K562 (cell line): ENCODE data around the gene TEX53. TPM values are rescaled to one million over a fixed set of nuclear protein-coding genes. Genes with fewer than 3 reads are reported as not detected.

Experiments used
- ATAC-seq: fragments of 200-7000 bp; cut with Tn5 transposase; 3 replicates; pipeline ENCODE4 v1.9.1; 2020; ENCODE audit warnings: moderate library complexity
- BruUV-seq: library from RNA; stranded (reverse); fragments of 400-500 nt; replicated peaks from 2 replicates; lab custom pipeline; 2021; lab: Mats Ljungman, UMichigan
- CTCF ChIA-PET: fragments of 300-600 bp; formaldehyde crosslinking; extraction: SDS; loops from one replicate; lab custom pipeline; 2021; ENCODE audit warnings: low intra/inter-chr PET ratio; lab: Yijun Ruan, JAX
- POLR2A ChIA-PET: fragments of 300-600, 350-650 bp; sonication (Branson Sonifier 250); formaldehyde crosslinking; extraction: SDS; loops from one replicate; lab custom pipeline; 2021; ENCODE audit warnings: antibody characterized with exemption, inconsistent platforms; lab: Yijun Ruan, JAX
- DNase-seq, 4 experiments: peaks; one replicate each; pipeline versions ENCODE4 v3.0.0 to v3.0.0-alpha.2; 2011 to 2018; ENCODE audit warnings: low spot score in 3 of 4, mixed read lengths in 3 of 4; ENCODE audit errors: extremely low read depth in 1 of 4
- FAIRE-seq: peaks from 2 replicates; lab custom pipeline; 2011; peaks lifted over from hg19 to GRCh38; lab: Jason Lieb, UNC
- H2AFZ ChIP-seq: 2 replicates; pipeline ENCODE4 v1.6.0; 2011; ENCODE audit warnings: low read depth, low read length, control low read depth, inconsistent platforms
- H3K27ac ChIP-seq: fragments of 200-600 bp; 3 replicates; pipeline ENCODE4 v1.8.0; 2011; ENCODE audit warnings: low read depth, mild to moderate bottlenecking, control low read depth, inconsistent platforms, low read length, moderate library complexity, mixed read lengths; ENCODE audit errors: extremely low read depth
- H3K27me3 ChIP-seq, 2 experiments: fragments of 300-600 bp in 1 of 2; 2 replicates in 1 of 2; 3 replicates in 1 of 2; pipeline versions ENCODE4 v1.6.0 to v1.8.0; 2011; ENCODE audit warnings: inconsistent platforms in 2 of 2, low read length in 2 of 2, mild to moderate bottlenecking in 1 of 2, mixed read lengths in 1 of 2, moderate library complexity in 1 of 2; ENCODE audit not compliant: control insufficient read depth in 2 of 2, insufficient read depth in 2 of 2
- H3K36me3 ChIP-seq: fragments of 300-600 bp; 3 replicates; pipeline ENCODE4 v1.8.0; 2011; ENCODE audit warnings: mild to moderate bottlenecking, low read length, inconsistent platforms; ENCODE audit not compliant: control insufficient read depth, insufficient read depth
- H3K4me1 ChIP-seq, 2 experiments: fragments of 200-600 bp in 1 of 2; replicated peaks in 1 of 2; 2 replicates in 1 of 2; 3 replicates in 1 of 2; pipeline versions ENCODE4 v1.5.1 to v1.8.0; 2011; ENCODE audit warnings: inconsistent platforms in 2 of 2, low read length in 2 of 2, mild to moderate bottlenecking in 1 of 2, mixed read lengths in 1 of 2, moderate library complexity in 1 of 2; ENCODE audit not compliant: control insufficient read depth in 2 of 2, insufficient read depth in 2 of 2
- H3K4me2 ChIP-seq: 2 replicates; pipeline ENCODE4 v1.6.1; 2011; ENCODE audit warnings: low read length, control low read depth, inconsistent platforms, mixed read lengths; ENCODE audit not compliant: insufficient read depth
- H3K4me3 ChIP-seq: fragments of 200-600 bp; sonication (generic), shearing (Covaris generic); 2 replicates; pipeline ENCODE4 v1.5.1; 2016; ENCODE audit warnings: control low read depth, inconsistent platforms
- H3K79me2 ChIP-seq: fragments of 200-600 bp; 3 replicates; pipeline ENCODE4 v1.8.0; 2011; ENCODE audit warnings: low read length, inconsistent platforms; ENCODE audit not compliant: control insufficient read depth, insufficient read depth
- H3K9ac ChIP-seq, 2 experiments: 2 replicates each; pipeline versions ENCODE4 v1.6.0 to v1.6.1; 2011; ENCODE audit warnings: low read depth in 2 of 2, low read length in 2 of 2, control low read depth in 1 of 2, inconsistent platforms in 1 of 2, mild to moderate bottlenecking in 1 of 2, mixed read lengths in 1 of 2; ENCODE audit not compliant: insufficient read depth in 1 of 2
- H3K9me1 ChIP-seq: one replicate; pipeline ENCODE4 v1.6.0; 2011; ENCODE audit warnings: inconsistent platforms, mild to moderate bottlenecking, low read length, moderate library complexity; ENCODE audit not compliant: control insufficient read depth, insufficient read depth
- H3K9me3 ChIP-seq: replicated peaks from 2 replicates; pipeline ENCODE4 v1.5.1; 2011; ENCODE audit warnings: low read depth, low read length, inconsistent platforms; ENCODE audit not compliant: control insufficient read depth, insufficient read depth
- H4K20me1 ChIP-seq: replicated peaks from 2 replicates; pipeline ENCODE4 v1.6.1; 2011; ENCODE audit warnings: low read length, inconsistent platforms, mixed read lengths; ENCODE audit not compliant: control insufficient read depth, insufficient read depth
- ASH1L ChIP-seq: fragments of 450-650 bp; IDR thresholded peaks from 2 replicates; pipeline ENCODE4 v1.6.1; 2018; ENCODE audit warnings: borderline replicate concordance, mild to moderate bottlenecking, low read depth; ENCODE audit not compliant: partially characterized antibody
- CEBPB ChIP-seq: fragments of 450-650 bp; IDR thresholded peaks from 2 replicates; pipeline ENCODE4 v1.6.1; 2016; ENCODE audit warnings: missing genetic modification characterization, missing compliant biosample characterization
- DMBX1 ChIP-seq: fragments of 250-450 bp; sonication (Bioruptor Pico); IDR thresholded peaks from 2 replicates; pipeline ENCODE4 v1.8.0; 2022; ENCODE audit warnings: inconsistent platforms, mild to moderate bottlenecking, moderate library complexity, borderline replicate concordance
- MBD2 ChIP-seq: sonication (generic); IDR thresholded peaks from 2 replicates; pipeline ENCODE4 v1.6.1; 2016; ENCODE audit warnings: low read depth, borderline replicate concordance
- SIX5 ChIP-seq, 2 experiments: IDR thresholded peaks; 2 replicates each; pipeline ENCODE4 v1.6.1; 2011; ENCODE audit warnings: low read length in 2 of 2, borderline replicate concordance in 1 of 2, low read depth in 1 of 2, mild to moderate bottlenecking in 1 of 2, moderate library complexity in 1 of 2; ENCODE audit not compliant: insufficient read depth in 1 of 2
- SRSF9 ChIP-seq: fragments of 200-400 bp; formaldehyde crosslinking; IDR thresholded peaks from 2 replicates; pipeline ENCODE4 v1.6.1; 2017; ENCODE audit warnings: low read depth, low read length, borderline replicate concordance
- XRCC3 ChIP-seq: fragments of 450-650 bp; IDR thresholded peaks from 2 replicates; pipeline ENCODE4 v1.6.1; 2017; ENCODE audit warnings: mild to moderate bottlenecking, moderate library complexity
- XRCC4 ChIP-seq: IDR thresholded peaks from one replicate; pipeline ENCODE4 v1.6.1; 2011; ENCODE audit not compliant: insufficient read depth, insufficient read length; ENCODE audit errors: extremely low read depth
- ZFP36 ChIP-seq: fragments of 150-350 bp; IDR thresholded peaks from 2 replicates; pipeline ENCODE4 v1.6.1; 2018; ENCODE audit warnings: low read length, low read depth; ENCODE audit not compliant: partially characterized antibody
- ZKSCAN8 ChIP-seq: fragments of 200-800 bp; sonication (Bioruptor generic); IDR thresholded peaks from 2 replicates; pipeline ENCODE4 v1.6.1; 2016; ENCODE audit warnings: missing genetic modification characterization, missing compliant biosample characterization
- ZNF12 ChIP-seq: sonication (generic); formaldehyde crosslinking; IDR thresholded peaks from 2 replicates; pipeline ENCODE4 v1.4.0; 2020; ENCODE audit warnings: mild to moderate bottlenecking, missing genetic modification reagents
- ZNF41 ChIP-seq: fragments of 250-450 bp; sonication (Bioruptor Pico); conservative IDR thresholded peaks from 2 replicates; pipeline ENCODE4 v1.4.0; 2020; ENCODE audit warnings: mild to moderate bottlenecking
- ZNF785 ChIP-seq: fragments of 250-450 bp; sonication (Bioruptor Pico); IDR thresholded peaks from 2 replicates; pipeline ENCODE4 v1.4.0; 2020; ENCODE audit warnings: mild to moderate bottlenecking
- WGBS: fragments of 100-300 bp; shearing (Covaris generic); methylation state at CpG from one replicate; pipeline ENCODE4 v1.1.6; 2016; ENCODE audit warnings: low coverage, mixed read lengths; ENCODE audit not compliant: insufficient coverage; ENCODE audit errors: missing lambda C conversion rate; 5-methylcytosine and 5-hydroxymethylcytosine counted together
- in situ Hi-C: fragments of 300-500 bp; cut with MboI; formaldehyde crosslinking; loops from 4 replicates; pipeline ENCODE4 v1.15.0; 2018; ENCODE audit warnings: inconsistent platforms, mixed read lengths
- intact Hi-C: fragments of 100-400 bp; cut with micrococcal nuclease; formaldehyde crosslinking; loops from 2 replicates; pipeline ENCODE4 v1.14.2; 2022
- polyA plus RNA-seq, 8 experiments: library from polyadenylated mRNA; depleted of rRNA in 4 of 8; stranded (reverse) in 5 of 8; unstranded in 3 of 8; fragments of >200 nt; fragmentation: Nextera tagmentation in 2 of 8; fragmentation: Illumina TruSeq in 1 of 8; extraction: Ambion mirVana in 2 of 8; extraction: Trizol in 1 of 8; gene quantifications; 2 replicates each; pipeline versions ENCODE4 v1.2.1 to v1.2.3, GENCODE V29; 2011 to 2014; ENCODE audit warnings: inconsistent platforms in 1 of 8, missing spikeins in 1 of 8
- total RNA-seq, 7 experiments: library from RNA; depleted of rRNA in 6 of 7; stranded (reverse); fragments of >200 nt in 6 of 7; fragmentation: Illumina TruSeq in 2 of 7; extraction: Trizol in 2 of 7; gene quantifications; 2 replicates each; pipeline versions ENCODE4 v1.2.1 to v1.2.3, GENCODE V29; 2011 to 2021; ENCODE audit warnings: low replicate concordance in 1 of 7
- TF ChIP-seq, protein P1 (sequence below): fragments of 450-650 bp; IDR thresholded peaks from 2 replicates; pipeline ENCODE4 v1.6.1; 2016; ENCODE audit warnings: low read depth

Gene TEX53
- total and polyA plus RNA-seq, 9 of the 15 experiments (the other 6 are each of a cell fraction or from before 2014, with no cell fraction given) = not detected

DNA sequence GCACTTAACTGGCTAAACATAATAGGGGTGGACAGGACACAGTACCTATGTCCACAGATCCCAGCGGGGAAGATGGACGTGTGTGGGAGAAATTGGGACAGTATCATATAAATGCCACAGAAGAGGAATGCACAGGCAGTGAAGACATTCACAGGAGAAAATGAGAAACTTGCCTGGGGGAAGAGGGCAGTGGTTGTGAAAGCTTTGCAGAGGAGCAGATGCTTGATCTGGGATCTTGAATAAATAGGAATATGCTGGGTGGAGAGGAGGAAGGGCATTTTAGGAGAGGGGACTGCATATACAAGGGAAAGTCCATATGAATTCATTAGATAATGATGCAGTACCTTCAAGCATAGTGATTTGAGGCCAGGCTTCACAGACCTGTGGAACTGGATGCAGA lies 32.9 kb downstream of the TEX53 start:
- Histone ChIP-seq H3K9me3 (no peaks in the 10 kb centered on the region), H3K27me3 (no peaks in the 10 kb centered on the region), H3K4me1 (no peaks in the 10 kb centered on the region), H3K9me1 (no peaks in the 10 kb centered on the region), H3K9ac (no peak overlapping the region), H4K20me1 (no peaks in the 10 kb centered on the region), H3K4me2 (no peak overlapping the region)
- no peak for DNase-seq
- ATAC-seq = no peak
- ChIA-PET POLR2A (no interaction called here), CTCF (no interaction called here)
- no peak for FAIRE-seq
- intact Hi-C loops = no loop called here
- in situ Hi-C loops = no loop called here
- no peak for TF ChIP-seq ASH1L
- no peak for TF ChIP-seq ZNF785
- no peak for TF ChIP-seq DMBX1 (CRISPR knock-in tag)
- TF ChIP-seq XRCC3 = no peak
- TF ChIP-seq SIX5 (IDR thresholded peaks at IDR 0.05; ENCODE audit: borderline replicate concordance in 1 of 2, insufficient read depth in 1 of 2, low read depth in 1 of 2, low read length in 2 of 2) = no peak
- TF ChIP-seq SRSF9 = no peak
- TF ChIP-seq ZNF12 (CRISPR knock-in tag) = no peak
- no peak for TF ChIP-seq ZNF41
- no peak for TF ChIP-seq ZFP36
- no peak for TF ChIP-seq MBD2
- TF ChIP-seq CEBPB (tag) = no peak
- TF ChIP-seq ZKSCAN8 (CRISPR knock-in tag) = no peak
- TF ChIP-seq, protein P1, sequence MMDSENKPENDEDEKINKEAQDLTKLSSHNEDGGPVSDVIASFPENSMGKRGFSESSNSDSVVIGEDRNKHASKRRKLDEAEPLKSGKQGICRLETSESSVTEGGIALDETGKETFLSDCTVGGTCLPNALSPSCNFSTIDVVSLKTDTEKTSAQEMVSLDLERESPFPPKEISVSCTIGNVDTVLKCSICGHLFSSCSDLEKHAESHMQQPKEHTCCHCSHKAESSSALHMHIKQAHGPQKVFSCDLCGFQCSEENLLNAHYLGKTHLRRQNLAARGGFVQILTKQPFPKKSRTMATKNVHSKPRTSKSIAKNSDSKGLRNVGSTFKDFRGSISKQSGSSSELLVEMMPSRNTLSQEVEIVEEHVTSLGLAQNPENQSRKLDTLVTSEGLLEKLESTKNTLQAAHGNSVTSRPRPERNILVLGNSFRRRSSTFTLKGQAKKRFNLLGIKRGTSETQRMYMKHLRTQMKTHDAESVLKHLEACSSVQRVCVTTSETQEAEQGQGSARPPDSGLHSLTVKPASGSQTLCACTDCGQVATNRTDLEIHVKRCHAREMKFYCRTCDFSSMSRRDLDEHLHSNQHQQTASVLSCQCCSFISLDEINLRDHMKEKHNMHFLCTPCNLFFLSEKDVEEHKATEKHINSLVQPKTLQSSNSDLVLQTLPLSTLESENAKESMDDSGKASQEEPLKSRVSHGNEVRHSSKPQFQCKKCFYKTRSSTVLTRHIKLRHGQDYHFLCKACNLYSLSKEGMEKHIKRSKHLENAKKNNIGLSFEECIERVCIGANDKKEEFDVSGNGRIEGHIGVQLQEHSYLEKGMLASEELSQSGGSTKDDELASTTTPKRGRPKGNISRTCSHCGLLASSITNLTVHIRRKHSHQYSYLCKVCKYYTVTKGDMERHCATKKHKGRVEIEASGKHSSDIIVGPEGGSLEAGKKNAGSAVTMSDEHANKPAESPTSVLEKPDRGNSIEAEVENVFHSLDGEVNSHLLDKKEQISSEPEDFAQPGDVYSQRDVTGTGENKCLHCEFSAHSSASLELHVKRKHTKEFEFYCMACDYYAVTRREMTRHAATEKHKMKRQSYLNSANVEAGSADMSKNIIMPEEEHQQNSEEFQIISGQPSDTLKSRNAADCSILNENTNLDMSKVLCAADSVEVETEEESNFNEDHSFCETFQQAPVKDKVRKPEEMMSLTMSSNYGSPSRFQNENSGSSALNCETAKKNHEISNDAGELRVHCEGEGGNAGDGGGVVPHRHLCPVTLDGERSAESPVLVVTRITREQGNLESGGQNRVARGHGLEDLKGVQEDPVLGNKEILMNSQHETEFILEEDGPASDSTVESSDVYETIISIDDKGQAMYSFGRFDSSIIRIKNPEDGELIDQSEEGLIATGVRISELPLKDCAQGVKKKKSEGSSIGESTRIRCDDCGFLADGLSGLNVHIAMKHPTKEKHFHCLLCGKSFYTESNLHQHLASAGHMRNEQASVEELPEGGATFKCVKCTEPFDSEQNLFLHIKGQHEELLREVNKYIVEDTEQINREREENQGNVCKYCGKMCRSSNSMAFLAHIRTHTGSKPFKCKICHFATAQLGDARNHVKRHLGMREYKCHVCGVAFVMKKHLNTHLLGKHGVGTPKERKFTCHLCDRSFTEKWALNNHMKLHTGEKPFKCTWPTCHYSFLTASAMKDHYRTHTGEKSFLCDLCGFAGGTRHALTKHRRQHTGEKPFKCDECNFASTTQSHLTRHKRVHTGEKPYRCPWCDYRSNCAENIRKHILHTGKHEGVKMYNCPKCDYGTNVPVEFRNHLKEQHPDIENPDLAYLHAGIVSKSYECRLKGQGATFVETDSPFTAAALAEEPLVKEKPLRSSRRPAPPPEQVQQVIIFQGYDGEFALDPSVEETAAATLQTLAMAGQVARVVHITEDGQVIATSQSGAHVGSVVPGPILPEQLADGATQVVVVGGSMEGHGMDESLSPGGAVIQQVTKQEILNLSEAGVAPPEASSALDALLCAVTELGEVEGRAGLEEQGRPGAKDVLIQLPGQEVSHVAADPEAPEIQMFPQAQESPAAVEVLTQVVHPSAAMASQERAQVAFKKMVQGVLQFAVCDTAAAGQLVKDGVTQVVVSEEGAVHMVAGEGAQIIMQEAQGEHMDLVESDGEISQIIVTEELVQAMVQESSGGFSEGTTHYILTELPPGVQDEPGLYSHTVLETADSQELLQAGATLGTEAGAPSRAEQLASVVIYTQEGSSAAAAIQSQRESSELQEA = no peak
- no peak for TF ChIP-seq XRCC4
- TF ChIP-seq, all 486 proteins: peak for 0
- 63% methylated on average over 2 of the region's 2 CpGs for WGBS
- H3K4me3 ChIP-seq = no peak overlapping the region
- no peaks in the 10 kb centered on the region for H3K79me2 ChIP-seq
- no peak overlapping the region for H3K27ac ChIP-seq
- H3K36me3 ChIP-seq = peaks cover 41% of the 10 kb centered on the region; the same call in 2 of the 3 replicates
- H2AFZ ChIP-seq = no peak overlapping the region
- no TSS peak for BruUV-seq
